HG02840 (cell line): Measurements from ENCODE around the gene MYOG.

Experiments
- ATAC-seq: cut with Tn5 transposase; IDR thresholded peaks from one replicate; pipeline ENCODE4 v1.9.1; 2021; ENCODE audit warnings: mild to moderate bottlenecking, moderate library complexity, moderate number of reproducible peaks; ENCODE audit not compliant: unreplicated experiment, low FRiP score

Gene MYOG

DNA sequence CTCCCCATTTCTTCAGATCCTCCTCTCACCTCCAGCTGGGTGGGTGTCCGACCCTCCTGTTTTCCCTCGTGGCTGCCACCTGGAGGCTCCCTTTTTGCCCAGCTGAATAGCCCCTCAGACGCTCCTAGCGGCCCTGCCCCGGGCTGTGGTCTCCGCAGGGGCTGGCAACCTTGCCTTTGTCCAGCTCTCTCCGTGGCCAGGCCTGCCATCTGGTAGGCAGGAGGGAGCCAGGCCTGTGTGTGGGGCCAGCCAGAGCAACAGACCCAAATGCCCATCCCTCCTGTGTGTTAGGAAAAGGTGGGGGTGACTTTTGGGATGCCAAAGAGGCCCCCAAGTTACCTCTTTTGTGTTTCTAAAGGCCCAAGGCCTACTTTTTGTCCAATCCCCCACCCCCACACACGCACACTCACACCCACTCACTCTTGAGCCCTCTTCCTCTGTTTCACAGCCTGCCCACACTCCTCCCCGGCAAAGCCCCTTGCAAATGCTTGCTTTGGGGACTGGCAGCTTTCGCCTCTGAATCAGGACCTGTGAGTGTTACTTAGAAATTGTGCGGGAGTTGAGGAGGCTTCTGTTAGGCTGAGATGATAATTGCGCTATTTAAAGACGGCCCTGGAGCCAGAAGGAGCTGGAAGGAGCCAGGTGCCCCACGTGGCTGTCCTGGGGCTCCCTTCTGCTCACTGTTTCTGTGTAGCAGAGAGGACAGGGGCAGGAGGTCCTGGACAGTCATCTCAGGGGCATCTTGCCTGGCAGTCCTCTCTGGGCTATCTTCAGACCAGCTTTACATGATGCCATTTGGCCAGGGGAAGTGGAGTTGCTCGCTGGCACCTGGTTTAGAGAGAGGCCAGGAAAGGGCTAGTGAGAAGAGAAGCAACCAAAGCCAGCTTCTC lies 50.5 kb downstream of the MYOG start:
- no peak for ATAC-seq

GRCh38 chr1:203034422-203035110 lies 51.2 kb downstream of the MYOG start:
- no peak for ATAC-seq

- no peak for ATAC-seq
Observed at GRCh38 chr1:203033917-203034316, 51.9 kb downstream of the MYOG start.

- ATAC-seq = no peak
Observed at GRCh38 chr1:203033287-203033686, 52.5 kb downstream of the MYOG start.
